Kidney epithelial cell (primary cell): ENCODE measurements around the gene TXK. TPM values are rescaled to one million over a fixed set of nuclear protein-coding genes. Genes with fewer than 3 reads are reported as not detected.

Source experiments
- DNase-seq: peaks from one replicate; pipeline ENCODE4 v3.0.0-alpha.2; 2010; ENCODE audit warnings: low read depth
- H3K27me3 ChIP-seq: 2 replicates; pipeline ENCODE4 v1.6.0; 2011; ENCODE audit warnings: low read length; ENCODE audit not compliant: control insufficient read depth, insufficient read depth
- H3K36me3 ChIP-seq: 2 replicates; pipeline ENCODE4 v1.5.1; 2011; ENCODE audit warnings: low read length; ENCODE audit not compliant: control insufficient read depth, insufficient read depth
- H3K4me3 ChIP-seq: 2 replicates; pipeline ENCODE4 v1.5.1; 2011; ENCODE audit warnings: low read depth, mild to moderate bottlenecking, control low read depth, low read length
- CTCF ChIP-seq: IDR thresholded peaks from 2 replicates; pipeline ENCODE4 v1.5.1; 2011; ENCODE audit warnings: mild to moderate bottlenecking, moderate library complexity, low read length, control low read depth, inconsistent platforms; ENCODE audit not compliant: insufficient read depth, poor library complexity, severe bottlenecking
- total RNA-seq: library from RNA; depleted of rRNA; stranded (reverse); fragments of >200 nt; gene quantifications from 2 replicates; pipeline ENCODE4 v1.2.3, GENCODE V29; 2015

The TXK gene
- total RNA-seq, 1 donor from 2014 or later, result 0.67 TPM

- no peaks in the 10 kb centered on the region for H3K36me3 ChIP-seq
- DNase-seq, result no peak
- TF ChIP-seq CTCF, result no peak
- no peak overlapping the region for H3K4me3 ChIP-seq
- no peaks in the 10 kb centered on the region for H3K27me3 ChIP-seq
Measured at GRCh38 chr4:48147621-48148020, 13.6 kb upstream of the TXK start.

- peak; percentile 42 for TF ChIP-seq CTCF
- H3K36me3 ChIP-seq, result no peaks in the 10 kb centered on the region
- no peaks in the 10 kb centered on the region for H3K27me3 ChIP-seq
- no peak for DNase-seq
- H3K4me3 ChIP-seq, result no peak overlapping the region
Measured at GRCh38 chr4:48141048-48141447, 7.0 kb upstream of the TXK start.

GRCh38 chr4:48139691-48140090 lies 5.6 kb upstream of the TXK start:
- Histone ChIP-seq H3K36me3 (no peaks in the 10 kb centered on the region), H3K27me3 (no peaks in the 10 kb centered on the region), H3K4me3 (no peak overlapping the region)
- no peak for TF ChIP-seq CTCF
- no peak for DNase-seq

- Histone ChIP-seq H3K4me3 (no peak overlapping the region), H3K27me3 (no peaks in the 10 kb centered on the region), H3K36me3 (no peaks in the 10 kb centered on the region)
- no peak for DNase-seq
- TF ChIP-seq CTCF, result no peak
Measured at GRCh38 chr4:48138936-48139335, 4.9 kb upstream of the TXK start.

- no peak for TF ChIP-seq CTCF
Measured at GRCh38 chr4:48138511-48138910, 4.5 kb upstream of the TXK start.

GRCh38 chr4:48137846-48138245 lies 3.8 kb upstream of the TXK start:
- Histone ChIP-seq H3K4me3 (no peak overlapping the region), H3K36me3 (no peaks in the 10 kb centered on the region), H3K27me3 (no peaks in the 10 kb centered on the region)
- DNase-seq, result no peak
- no peak for TF ChIP-seq CTCF

More at GRCh38 chr4:48138511-48138910, 4.5 kb upstream of the TXK start:
- Histone ChIP-seq H3K36me3 (no peaks in the 10 kb centered on the region), H3K27me3 (no peaks in the 10 kb centered on the region), H3K4me3 (no peak overlapping the region)
- no peak for DNase-seq
